GM23338 (cell line): ENCODE results near the gene SKP2. TPM values are rescaled to one million over a fixed set of nuclear protein-coding genes. Genes with fewer than 3 reads are reported as not detected.

ENCODE experiments used
- ATAC-seq: fragments of 200-7000 bp; cut with Tn5 transposase; 3 replicates; pipeline ENCODE4 v1.9.1; 2020
- DNase-seq: peaks from one replicate; pipeline ENCODE4 v3.0.0-alpha.2; 2015; ENCODE audit warnings: low spot score
- H2AFZ ChIP-seq: fragments of 200-600 bp; sonication (generic); 2 replicates; pipeline ENCODE4 v1.8.0; 2016; ENCODE audit warnings: antibody characterized with exemption, mild to moderate bottlenecking, moderate library complexity
- H3F3A ChIP-seq: fragments of 200-600 bp; sonication (generic); replicated peaks from 2 replicates; pipeline ENCODE4 v1.8.0; 2017; ENCODE audit warnings: antibody characterized with exemption, mixed run types, low read depth
- H3K27ac ChIP-seq: fragments of 200-600 bp; sonication (generic); 2 replicates; pipeline ENCODE4 v1.6.1; 2016; ENCODE audit warnings: low read depth
- H3K27me3 ChIP-seq: fragments of 200-600 bp; sonication (generic); 2 replicates; pipeline ENCODE4 v1.8.0; 2016; ENCODE audit warnings: mild to moderate bottlenecking, mixed run types, moderate library complexity; ENCODE audit not compliant: insufficient read depth
- H3K36me3 ChIP-seq: fragments of 200-600 bp; sonication (generic); 2 replicates; pipeline ENCODE4 v1.8.0; 2016; ENCODE audit warnings: mild to moderate bottlenecking; ENCODE audit not compliant: insufficient read depth
- H3K4me1 ChIP-seq: fragments of 200-600 bp; sonication (generic); 2 replicates; pipeline ENCODE4 v1.8.0; 2016; ENCODE audit warnings: mild to moderate bottlenecking, moderate library complexity; ENCODE audit not compliant: insufficient read depth
- H3K4me2 ChIP-seq: fragments of 200-600 bp; sonication (generic); 2 replicates; pipeline ENCODE4 v1.7.1; 2017; ENCODE audit warnings: mixed run types
- H3K4me3 ChIP-seq: fragments of 200-600 bp; sonication (generic); 2 replicates; pipeline ENCODE4 v1.6.1; 2016; ENCODE audit warnings: mixed run types
- H3K79me2 ChIP-seq: fragments of 200-600 bp; sonication (generic); replicated peaks from 2 replicates; pipeline ENCODE4 v1.8.0; 2017; ENCODE audit warnings: mild to moderate bottlenecking; ENCODE audit not compliant: insufficient read depth
- H3K9me2 ChIP-seq: fragments of 200-600 bp; sonication (generic); 2 replicates; pipeline ENCODE4 v1.8.0; 2017; ENCODE audit not compliant: insufficient read depth
- H4K20me1 ChIP-seq: fragments of 200-600 bp; sonication (generic); replicated peaks from 2 replicates; pipeline ENCODE4 v1.8.0; 2017; ENCODE audit warnings: mild to moderate bottlenecking; ENCODE audit not compliant: insufficient read depth
- H3K27ac Mint-ChIP-seq: 2 replicates; pipeline ENCODE4 v1.8.0; 2020; ENCODE audit warnings: inconsistent platforms, mild to moderate bottlenecking, moderate library complexity, mixed read lengths
- H3K27me3 Mint-ChIP-seq: 3 replicates; pipeline ENCODE4 v1.8.0; 2022; ENCODE audit warnings: low read depth, mild to moderate bottlenecking, moderate library complexity, mixed read lengths, inconsistent platforms; ENCODE audit not compliant: insufficient read depth, poor library complexity
- H3K36me3 Mint-ChIP-seq: 3 replicates; pipeline ENCODE4 v1.8.0; 2021; ENCODE audit warnings: low read depth, mild to moderate bottlenecking, inconsistent platforms, moderate library complexity, mixed read lengths
- H3K4me1 Mint-ChIP-seq: 3 replicates; pipeline ENCODE4 v1.8.0; 2020; ENCODE audit warnings: mild to moderate bottlenecking, inconsistent platforms, mixed read lengths
- H3K4me3 Mint-ChIP-seq: 3 replicates; pipeline ENCODE4 v1.8.0; 2021; ENCODE audit warnings: moderate library complexity, mild to moderate bottlenecking, inconsistent platforms, mixed read lengths
- H3K9me3 Mint-ChIP-seq: 3 replicates; pipeline ENCODE4 v1.8.0; 2020; ENCODE audit warnings: moderate library complexity, mild to moderate bottlenecking, inconsistent platforms, mixed read lengths
- CREB1 ChIP-seq: fragments of 250-450 bp; sonication (Bioruptor Pico); IDR thresholded peaks from 2 replicates; pipeline ENCODE4 v1.5.0; 2020; ENCODE audit warnings: low read depth, mild to moderate bottlenecking, moderate library complexity
- EZH2 ChIP-seq: fragments of 200-600 bp; sonication (generic); IDR thresholded peaks from one replicate; pipeline ENCODE4 v1.8.0; 2017; ENCODE audit warnings: antibody characterized with exemption, mild to moderate bottlenecking, low read depth; ENCODE audit not compliant: unreplicated experiment
- EZH2phosphoT487 ChIP-seq: fragments of 200-600 bp; sonication (generic); IDR thresholded peaks from one replicate; pipeline ENCODE4 v1.8.1; 2018; ENCODE audit warnings: antibody characterized with exemption; ENCODE audit not compliant: unreplicated experiment
- JUNB ChIP-seq: IDR thresholded peaks from one replicate; pipeline ENCODE4 v1.6.1; 2016; ENCODE audit warnings: antibody characterized with exemption; ENCODE audit not compliant: unreplicated experiment
- NANOG ChIP-seq: IDR thresholded peaks from 2 replicates; pipeline ENCODE4 v1.6.1; 2016; ENCODE audit warnings: antibody characterized with exemption, borderline replicate concordance
- POLR2AphosphoS5 ChIP-seq: IDR thresholded peaks from 2 replicates; pipeline ENCODE4 v1.6.1; 2016; ENCODE audit warnings: antibody characterized with exemption, low read depth
- STAT1 ChIP-seq: IDR thresholded peaks from one replicate; pipeline ENCODE4 v1.6.1; 2016; ENCODE audit warnings: antibody characterized with exemption; ENCODE audit not compliant: unreplicated experiment
- ZNF114 ChIP-seq: fragments of 250-450 bp; sonication (Bioruptor Pico); IDR thresholded peaks from 2 replicates; pipeline ENCODE4 v1.5.0; 2020; ENCODE audit warnings: mild to moderate bottlenecking, moderate library complexity
- ZNF331 ChIP-seq: fragments of 250-450 bp; sonication (Bioruptor Pico); IDR thresholded peaks from 2 replicates; pipeline ENCODE4 v1.5.0; 2020; ENCODE audit warnings: low read depth, mild to moderate bottlenecking, moderate library complexity
- polyA plus RNA-seq: library from polyadenylated mRNA; unstranded; fragments of >200 nt; fragmentation: Nextera tagmentation; extraction: Ambion mirVana; gene quantifications from 2 replicates; pipeline ENCODE4 v1.2.1, GENCODE V29; 2016
- total RNA-seq: library from RNA; depleted of rRNA; stranded (reverse); fragments of >200 nt; shearing (Covaris generic); gene quantifications from 2 replicates; pipeline ENCODE4 v1.2.3, GENCODE V29; 2014
- TF ChIP-seq, protein P1 (sequence below), 2 experiments: fragments of 200-600 bp in 1 of 2; sonication (generic) in 1 of 2; conservative IDR thresholded peaks; 2 replicates each; pipeline versions ENCODE4 v1.5.1 to v1.6.1; 2016 to 2017; ENCODE audit warnings: antibody characterized with exemption in 2 of 2, low read depth in 2 of 2, mild to moderate bottlenecking in 2 of 2, moderate library complexity in 1 of 2
- TF ChIP-seq, protein P2 (sequence below): IDR thresholded peaks from one replicate; pipeline ENCODE4 v1.6.1; 2018; ENCODE audit warnings: antibody characterized with exemption; ENCODE audit not compliant: unreplicated experiment
- TF ChIP-seq, protein P3 (sequence below): fragments of 250-450 bp; sonication (Bioruptor Pico); IDR thresholded peaks from 2 replicates; pipeline ENCODE4 v1.5.0; 2020; ENCODE audit warnings: mild to moderate bottlenecking, moderate library complexity
- TF ChIP-seq, protein P4 (sequence below): IDR thresholded peaks from 2 replicates; pipeline ENCODE4 v1.6.1; 2016; ENCODE audit warnings: antibody characterized with exemption

The SKP2 gene
- total and polyA plus RNA-seq, 2 experiments from 2014 or later: 66.6 to 75.6 TPM

DNA sequence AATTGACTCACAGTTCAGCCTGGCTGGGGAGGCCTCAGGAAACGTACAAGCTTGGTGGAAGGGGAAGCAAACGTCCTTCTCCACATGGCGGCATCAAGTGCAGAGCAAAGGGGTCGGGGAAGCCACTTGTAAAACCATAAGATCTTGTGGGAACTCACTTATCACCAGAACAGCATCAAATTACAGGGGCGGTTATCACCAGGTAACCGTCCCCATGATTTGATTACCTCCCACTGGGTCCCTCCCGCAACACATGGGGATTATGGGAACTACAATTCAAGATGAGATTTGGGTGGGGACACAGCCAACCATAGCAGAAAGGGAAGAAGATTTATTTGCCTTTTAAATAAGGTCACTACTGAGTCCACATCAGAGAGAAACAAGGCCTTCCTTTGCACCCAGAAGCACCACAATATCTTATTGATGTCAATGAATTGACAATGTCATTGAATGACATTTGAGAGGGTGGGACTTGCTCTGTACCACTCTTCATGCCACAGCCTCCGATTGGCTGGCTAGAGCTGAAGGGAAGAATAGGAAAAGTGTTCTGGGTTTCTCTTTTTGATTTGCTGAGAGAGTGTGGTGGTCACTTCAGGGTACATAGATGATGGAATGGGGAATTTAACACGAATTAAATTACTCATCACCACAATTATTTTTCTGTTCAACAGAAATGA lies 11.0 kb downstream of the SKP2 start:
- Histone ChIP-seq H3K4me2 (no peak overlapping the region), H3K36me3 (peaks cover 15% of the 10 kb centered on the region), H2AFZ (no peak overlapping the region), H3K9me2 (no peaks in the 10 kb centered on the region), H4K20me1 (peaks cover 25% of the 10 kb centered on the region; the same call in 1 of the 2 replicates), H3K4me3 (no peak overlapping the region), H3K27ac (no peak overlapping the region), H3K79me2 (peaks cover 24% of the 10 kb centered on the region), H3K27me3 (no peaks in the 10 kb centered on the region), H3K4me1 (no peaks in the 10 kb centered on the region; the same call in 1 of the 2 replicates), H3F3A (no peaks in the 10 kb centered on the region)
- TF ChIP-seq CREB1 (no peak), EZH2 (no peak), NANOG (no peak), POLR2AphosphoS5 (no peak), ZNF114 (CRISPR knock-in tag) (no peak), ZNF331 (CRISPR knock-in tag) (no peak), STAT1 (no peak), JUNB (no peak), EZH2phosphoT487 (no peak)
- TF ChIP-seq, protein P1, sequence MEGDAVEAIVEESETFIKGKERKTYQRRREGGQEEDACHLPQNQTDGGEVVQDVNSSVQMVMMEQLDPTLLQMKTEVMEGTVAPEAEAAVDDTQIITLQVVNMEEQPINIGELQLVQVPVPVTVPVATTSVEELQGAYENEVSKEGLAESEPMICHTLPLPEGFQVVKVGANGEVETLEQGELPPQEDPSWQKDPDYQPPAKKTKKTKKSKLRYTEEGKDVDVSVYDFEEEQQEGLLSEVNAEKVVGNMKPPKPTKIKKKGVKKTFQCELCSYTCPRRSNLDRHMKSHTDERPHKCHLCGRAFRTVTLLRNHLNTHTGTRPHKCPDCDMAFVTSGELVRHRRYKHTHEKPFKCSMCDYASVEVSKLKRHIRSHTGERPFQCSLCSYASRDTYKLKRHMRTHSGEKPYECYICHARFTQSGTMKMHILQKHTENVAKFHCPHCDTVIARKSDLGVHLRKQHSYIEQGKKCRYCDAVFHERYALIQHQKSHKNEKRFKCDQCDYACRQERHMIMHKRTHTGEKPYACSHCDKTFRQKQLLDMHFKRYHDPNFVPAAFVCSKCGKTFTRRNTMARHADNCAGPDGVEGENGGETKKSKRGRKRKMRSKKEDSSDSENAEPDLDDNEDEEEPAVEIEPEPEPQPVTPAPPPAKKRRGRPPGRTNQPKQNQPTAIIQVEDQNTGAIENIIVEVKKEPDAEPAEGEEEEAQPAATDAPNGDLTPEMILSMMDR (conservative IDR thresholded peaks at IDR 0.05; ENCODE audit: low read depth in 2 of 2): no peak
- TF ChIP-seq, protein P2, sequence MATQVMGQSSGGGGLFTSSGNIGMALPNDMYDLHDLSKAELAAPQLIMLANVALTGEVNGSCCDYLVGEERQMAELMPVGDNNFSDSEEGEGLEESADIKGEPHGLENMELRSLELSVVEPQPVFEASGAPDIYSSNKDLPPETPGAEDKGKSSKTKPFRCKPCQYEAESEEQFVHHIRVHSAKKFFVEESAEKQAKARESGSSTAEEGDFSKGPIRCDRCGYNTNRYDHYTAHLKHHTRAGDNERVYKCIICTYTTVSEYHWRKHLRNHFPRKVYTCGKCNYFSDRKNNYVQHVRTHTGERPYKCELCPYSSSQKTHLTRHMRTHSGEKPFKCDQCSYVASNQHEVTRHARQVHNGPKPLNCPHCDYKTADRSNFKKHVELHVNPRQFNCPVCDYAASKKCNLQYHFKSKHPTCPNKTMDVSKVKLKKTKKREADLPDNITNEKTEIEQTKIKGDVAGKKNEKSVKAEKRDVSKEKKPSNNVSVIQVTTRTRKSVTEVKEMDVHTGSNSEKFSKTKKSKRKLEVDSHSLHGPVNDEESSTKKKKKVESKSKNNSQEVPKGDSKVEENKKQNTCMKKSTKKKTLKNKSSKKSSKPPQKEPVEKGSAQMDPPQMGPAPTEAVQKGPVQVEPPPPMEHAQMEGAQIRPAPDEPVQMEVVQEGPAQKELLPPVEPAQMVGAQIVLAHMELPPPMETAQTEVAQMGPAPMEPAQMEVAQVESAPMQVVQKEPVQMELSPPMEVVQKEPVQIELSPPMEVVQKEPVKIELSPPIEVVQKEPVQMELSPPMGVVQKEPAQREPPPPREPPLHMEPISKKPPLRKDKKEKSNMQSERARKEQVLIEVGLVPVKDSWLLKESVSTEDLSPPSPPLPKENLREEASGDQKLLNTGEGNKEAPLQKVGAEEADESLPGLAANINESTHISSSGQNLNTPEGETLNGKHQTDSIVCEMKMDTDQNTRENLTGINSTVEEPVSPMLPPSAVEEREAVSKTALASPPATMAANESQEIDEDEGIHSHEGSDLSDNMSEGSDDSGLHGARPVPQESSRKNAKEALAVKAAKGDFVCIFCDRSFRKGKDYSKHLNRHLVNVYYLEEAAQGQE: no peak
- TF ChIP-seq, protein P3, sequence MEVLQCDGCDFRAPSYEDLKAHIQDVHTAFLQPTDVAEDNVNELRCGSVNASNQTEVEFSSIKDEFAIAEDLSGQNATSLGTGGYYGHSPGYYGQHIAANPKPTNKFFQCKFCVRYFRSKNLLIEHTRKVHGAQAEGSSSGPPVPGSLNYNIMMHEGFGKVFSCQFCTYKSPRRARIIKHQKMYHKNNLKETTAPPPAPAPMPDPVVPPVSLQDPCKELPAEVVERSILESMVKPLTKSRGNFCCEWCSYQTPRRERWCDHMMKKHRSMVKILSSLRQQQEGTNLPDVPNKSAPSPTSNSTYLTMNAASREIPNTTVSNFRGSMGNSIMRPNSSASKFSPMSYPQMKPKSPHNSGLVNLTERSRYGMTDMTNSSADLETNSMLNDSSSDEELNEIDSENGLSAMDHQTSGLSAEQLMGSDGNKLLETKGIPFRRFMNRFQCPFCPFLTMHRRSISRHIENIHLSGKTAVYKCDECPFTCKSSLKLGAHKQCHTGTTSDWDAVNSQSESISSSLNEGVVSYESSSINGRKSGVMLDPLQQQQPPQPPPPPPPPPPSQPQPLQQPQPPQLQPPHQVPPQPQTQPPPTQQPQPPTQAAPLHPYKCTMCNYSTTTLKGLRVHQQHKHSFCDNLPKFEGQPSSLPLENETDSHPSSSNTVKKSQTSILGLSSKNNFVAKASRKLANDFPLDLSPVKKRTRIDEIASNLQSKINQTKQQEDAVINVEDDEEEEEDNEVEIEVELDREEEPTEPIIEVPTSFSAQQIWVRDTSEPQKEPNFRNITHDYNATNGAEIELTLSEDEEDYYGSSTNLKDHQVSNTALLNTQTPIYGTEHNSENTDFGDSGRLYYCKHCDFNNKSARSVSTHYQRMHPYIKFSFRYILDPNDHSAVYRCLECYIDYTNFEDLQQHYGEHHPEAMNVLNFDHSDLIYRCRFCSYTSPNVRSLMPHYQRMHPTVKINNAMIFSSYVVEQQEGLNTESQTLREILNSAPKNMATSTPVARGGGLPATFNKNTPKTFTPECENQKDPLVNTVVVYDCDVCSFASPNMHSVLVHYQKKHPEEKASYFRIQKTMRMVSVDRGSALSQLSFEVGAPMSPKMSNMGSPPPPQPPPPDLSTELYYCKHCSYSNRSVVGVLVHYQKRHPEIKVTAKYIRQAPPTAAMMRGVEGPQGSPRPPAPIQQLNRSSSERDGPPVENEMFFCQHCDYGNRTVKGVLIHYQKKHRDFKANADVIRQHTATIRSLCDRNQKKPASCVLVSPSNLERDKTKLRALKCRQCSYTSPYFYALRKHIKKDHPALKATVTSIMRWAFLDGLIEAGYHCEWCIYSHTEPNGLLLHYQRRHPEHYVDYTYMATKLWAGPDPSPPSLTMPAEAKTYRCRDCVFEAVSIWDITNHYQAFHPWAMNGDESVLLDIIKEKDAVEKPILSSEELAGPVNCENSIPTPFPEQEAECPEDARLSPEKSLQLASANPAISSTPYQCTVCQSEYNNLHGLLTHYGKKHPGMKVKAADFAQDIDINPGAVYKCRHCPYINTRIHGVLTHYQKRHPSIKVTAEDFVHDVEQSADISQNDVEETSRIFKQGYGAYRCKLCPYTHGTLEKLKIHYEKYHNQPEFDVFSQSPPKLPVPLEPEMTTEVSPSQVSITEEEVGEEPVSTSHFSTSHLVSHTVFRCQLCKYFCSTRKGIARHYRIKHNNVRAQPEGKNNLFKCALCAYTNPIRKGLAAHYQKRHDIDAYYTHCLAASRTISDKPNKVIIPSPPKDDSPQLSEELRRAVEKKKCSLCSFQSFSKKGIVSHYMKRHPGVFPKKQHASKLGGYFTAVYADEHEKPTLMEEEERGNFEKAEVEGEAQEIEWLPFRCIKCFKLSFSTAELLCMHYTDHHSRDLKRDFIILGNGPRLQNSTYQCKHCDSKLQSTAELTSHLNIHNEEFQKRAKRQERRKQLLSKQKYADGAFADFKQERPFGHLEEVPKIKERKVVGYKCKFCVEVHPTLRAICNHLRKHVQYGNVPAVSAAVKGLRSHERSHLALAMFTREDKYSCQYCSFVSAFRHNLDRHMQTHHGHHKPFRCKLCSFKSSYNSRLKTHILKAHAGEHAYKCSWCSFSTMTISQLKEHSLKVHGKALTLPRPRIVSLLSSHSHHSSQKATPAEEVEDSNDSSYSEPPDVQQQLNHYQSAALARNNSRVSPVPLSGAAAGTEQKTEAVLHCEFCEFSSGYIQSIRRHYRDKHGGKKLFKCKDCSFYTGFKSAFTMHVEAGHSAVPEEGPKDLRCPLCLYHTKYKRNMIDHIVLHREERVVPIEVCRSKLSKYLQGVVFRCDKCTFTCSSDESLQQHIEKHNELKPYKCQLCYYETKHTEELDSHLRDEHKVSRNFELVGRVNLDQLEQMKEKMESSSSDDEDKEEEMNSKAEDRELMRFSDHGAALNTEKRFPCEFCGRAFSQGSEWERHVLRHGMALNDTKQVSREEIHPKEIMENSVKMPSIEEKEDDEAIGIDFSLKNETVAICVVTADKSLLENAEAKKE (CRISPR knock-in tag): no peak
- TF ChIP-seq, protein P4, sequence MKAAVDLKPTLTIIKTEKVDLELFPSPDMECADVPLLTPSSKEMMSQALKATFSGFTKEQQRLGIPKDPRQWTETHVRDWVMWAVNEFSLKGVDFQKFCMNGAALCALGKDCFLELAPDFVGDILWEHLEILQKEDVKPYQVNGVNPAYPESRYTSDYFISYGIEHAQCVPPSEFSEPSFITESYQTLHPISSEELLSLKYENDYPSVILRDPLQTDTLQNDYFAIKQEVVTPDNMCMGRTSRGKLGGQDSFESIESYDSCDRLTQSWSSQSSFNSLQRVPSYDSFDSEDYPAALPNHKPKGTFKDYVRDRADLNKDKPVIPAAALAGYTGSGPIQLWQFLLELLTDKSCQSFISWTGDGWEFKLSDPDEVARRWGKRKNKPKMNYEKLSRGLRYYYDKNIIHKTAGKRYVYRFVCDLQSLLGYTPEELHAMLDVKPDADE: no peak
- H3K4me1 Mint-ChIP-seq: no peaks in the 10 kb centered on the region
- no peak for ATAC-seq
- no peak overlapping the region for H3K4me3 Mint-ChIP-seq
- no peaks in the 10 kb centered on the region for H3K9me3 Mint-ChIP-seq
- DNase-seq: no peak
- no peak overlapping the region for H3K27ac Mint-ChIP-seq
- H3K36me3 Mint-ChIP-seq: peaks cover 64% of the 10 kb centered on the region
- H3K27me3 Mint-ChIP-seq: no peaks in the 10 kb centered on the region
